GM23338 (cell line): Measurements from ENCODE around the gene TLR9.

Experiments used
- CREB1 ChIP-seq: fragments of 250-450 bp; sonication (Bioruptor Pico); IDR thresholded peaks from 2 replicates; pipeline ENCODE4 v1.5.0; 2020; ENCODE audit warnings: low read depth, mild to moderate bottlenecking, moderate library complexity
- CTCF ChIP-seq, 2 experiments: fragments of 200-600 bp in 1 of 2; sonication (generic) in 1 of 2; conservative IDR thresholded peaks; 2 replicates each; pipeline versions ENCODE4 v1.5.1 to v1.6.1; 2016 to 2017; ENCODE audit warnings: antibody characterized with exemption in 2 of 2, low read depth in 2 of 2, mild to moderate bottlenecking in 2 of 2, moderate library complexity in 1 of 2
- ETS1 ChIP-seq: IDR thresholded peaks from 2 replicates; pipeline ENCODE4 v1.6.1; 2016; ENCODE audit warnings: antibody characterized with exemption
- EZH2 ChIP-seq: fragments of 200-600 bp; sonication (generic); IDR thresholded peaks from one replicate; pipeline ENCODE4 v1.8.0; 2017; ENCODE audit warnings: antibody characterized with exemption, mild to moderate bottlenecking, low read depth; ENCODE audit not compliant: unreplicated experiment
- EZH2phosphoT487 ChIP-seq: fragments of 200-600 bp; sonication (generic); IDR thresholded peaks from one replicate; pipeline ENCODE4 v1.8.1; 2018; ENCODE audit warnings: antibody characterized with exemption; ENCODE audit not compliant: unreplicated experiment
- JUNB ChIP-seq: IDR thresholded peaks from one replicate; pipeline ENCODE4 v1.6.1; 2016; ENCODE audit warnings: antibody characterized with exemption; ENCODE audit not compliant: unreplicated experiment
- NANOG ChIP-seq: IDR thresholded peaks from 2 replicates; pipeline ENCODE4 v1.6.1; 2016; ENCODE audit warnings: antibody characterized with exemption, borderline replicate concordance
- POLR2AphosphoS5 ChIP-seq: IDR thresholded peaks from 2 replicates; pipeline ENCODE4 v1.6.1; 2016; ENCODE audit warnings: antibody characterized with exemption, low read depth
- REST ChIP-seq: IDR thresholded peaks from one replicate; pipeline ENCODE4 v1.6.1; 2018; ENCODE audit warnings: antibody characterized with exemption; ENCODE audit not compliant: unreplicated experiment
- STAT1 ChIP-seq: IDR thresholded peaks from one replicate; pipeline ENCODE4 v1.6.1; 2016; ENCODE audit warnings: antibody characterized with exemption; ENCODE audit not compliant: unreplicated experiment
- ZNF114 ChIP-seq: fragments of 250-450 bp; sonication (Bioruptor Pico); IDR thresholded peaks from 2 replicates; pipeline ENCODE4 v1.5.0; 2020; ENCODE audit warnings: mild to moderate bottlenecking, moderate library complexity
- ZNF331 ChIP-seq: fragments of 250-450 bp; sonication (Bioruptor Pico); IDR thresholded peaks from 2 replicates; pipeline ENCODE4 v1.5.0; 2020; ENCODE audit warnings: low read depth, mild to moderate bottlenecking, moderate library complexity
- ZNF462 ChIP-seq: fragments of 250-450 bp; sonication (Bioruptor Pico); IDR thresholded peaks from 2 replicates; pipeline ENCODE4 v1.5.0; 2020; ENCODE audit warnings: mild to moderate bottlenecking, moderate library complexity

GRCh38 chr3:52259035-52259434, 33.6 kb upstream of the TLR9 start:
- TF ChIP-seq CTCF (conservative IDR thresholded peaks at IDR 0.05; ENCODE audit: low read depth in 2 of 2) (no peak), POLR2AphosphoS5 (no peak), REST (no peak), ZNF114 (no peak), STAT1 (no peak), EZH2phosphoT487 (no peak), JUNB (no peak), EZH2 (no peak), CREB1 (CRISPR knock-in tag) (no peak), ETS1 (no peak), ZNF331 (CRISPR knock-in tag) (no peak), NANOG (no peak), ZNF462 (CRISPR knock-in tag) (no peak)
